GM12878 (cell line): ENCODE data around the gene IL3. TPM values are rescaled to one million over a fixed set of nuclear protein-coding genes. Genes with fewer than 3 reads are reported as not detected.
A peak's percentile ranks its signal among the peaks of the same experiment; 100 is the strongest.

Source experiments
- ATAC-seq: fragments of 200-7000 bp; cut with Tn5 transposase; 3 replicates; pipeline ENCODE4 v1.9.1; 2020; ENCODE audit warnings: mild to moderate bottlenecking, moderate library complexity
- BruUV-seq: library from RNA; stranded (reverse); fragments of 400-500 nt; replicated peaks from 2 replicates; lab custom pipeline; 2021; lab: Mats Ljungman, UMichigan
- CTCF ChIA-PET: fragments of 300-600 bp; sonication (Branson Sonifier 250); formaldehyde crosslinking; extraction: SDS; loops from one replicate; lab custom pipeline; 2021; ENCODE audit warnings: inconsistent platforms; lab: Yijun Ruan, JAX
- POLR2A ChIA-PET: fragments of 350-600 bp; formaldehyde crosslinking; extraction: SDS; loops from one replicate; lab custom pipeline; 2021; ENCODE audit warnings: inconsistent platforms; lab: Charles Lee
- RAD21 ChIA-PET: fragments of 300-600 bp; sonication (Branson Sonifier 250); formaldehyde crosslinking; loops from one replicate; lab custom pipeline; 2023; ENCODE audit warnings: antibody characterized with exemption; ENCODE audit not compliant: unreplicated experiment; lab: Charles Lee
- SMC1A ChIA-PET: fragments of 300-600 bp; sonication (Branson Sonifier 250); formaldehyde crosslinking; loops from one replicate; lab custom pipeline; 2023; ENCODE audit not compliant: unreplicated experiment, uncharacterized antibody; lab: Charles Lee
- DNase-seq: peaks from one replicate; pipeline ENCODE4 v3.0.0-alpha.2; 2011; ENCODE audit warnings: low read depth, low spot score
- FAIRE-seq: peaks from 3 replicates; lab custom pipeline; 2011; peaks lifted over from hg19 to GRCh38; lab: Jason Lieb, UNC
- H2AFZ ChIP-seq: 2 replicates; pipeline ENCODE4 v1.6.0; 2011; ENCODE audit warnings: low read depth, low read length, control low read depth; ENCODE audit not compliant: control insufficient read depth
- H3K27ac ChIP-seq: 2 replicates; pipeline ENCODE4 v1.5.1; 2011; ENCODE audit warnings: control low read depth; ENCODE audit not compliant: control insufficient read depth, insufficient read depth
- H3K27me3 ChIP-seq, 2 experiments: replicated peaks in 1 of 2; 2 replicates each; pipeline versions ENCODE4 v1.6.0 to v1.6.1; 2011; ENCODE audit warnings: low read length in 1 of 2; ENCODE audit not compliant: control insufficient read depth in 2 of 2, insufficient read depth in 2 of 2
- H3K36me3 ChIP-seq, 2 experiments: 2 replicates each; pipeline ENCODE4 v1.5.1; 2011; ENCODE audit warnings: low read length in 1 of 2; ENCODE audit not compliant: control insufficient read depth in 2 of 2, insufficient read depth in 2 of 2
- H3K4me1 ChIP-seq: 2 replicates; pipeline ENCODE4 v1.6.1; 2011; ENCODE audit warnings: mild to moderate bottlenecking, low read length, moderate library complexity, mixed read lengths; ENCODE audit not compliant: control insufficient read depth, insufficient read depth
- H3K4me2 ChIP-seq: 2 replicates; pipeline ENCODE4 v1.6.0; 2011; ENCODE audit warnings: control low read depth; ENCODE audit not compliant: control insufficient read depth, insufficient read depth
- H3K4me3 ChIP-seq: fragments of 200-600 bp; sonication (generic); 2 replicates; pipeline ENCODE4 v1.5.1; 2016
- H3K79me2 ChIP-seq: 2 replicates; pipeline ENCODE4 v1.6.0; 2011; ENCODE audit warnings: low read length; ENCODE audit not compliant: control insufficient read depth, insufficient read depth
- H3K9ac ChIP-seq: 2 replicates; pipeline ENCODE4 v1.8.0; 2011; ENCODE audit warnings: low read length, control low read depth, mixed read lengths; ENCODE audit not compliant: control insufficient read depth, insufficient read depth
- H3K9me3 ChIP-seq: replicated peaks from 3 replicates; pipeline ENCODE4 v1.5.1; 2011; ENCODE audit warnings: mild to moderate bottlenecking, low read length; ENCODE audit not compliant: control insufficient read depth, insufficient read depth
- H4K20me1 ChIP-seq: 2 replicates; pipeline ENCODE4 v1.6.0; 2011; ENCODE audit not compliant: control insufficient read depth, insufficient read depth
- BHLHE40 ChIP-seq, 2 experiments: fragments of 450-650 bp in 1 of 2; IDR thresholded peaks; 2 replicates each; pipeline ENCODE4 v1.6.1; 2011 to 2017; ENCODE audit warnings: low read depth in 2 of 2, borderline replicate concordance in 1 of 2, improper control_type of control experiment in 1 of 2, low read length in 1 of 2, mild to moderate bottlenecking in 1 of 2
- CBX5 ChIP-seq: sonication (generic); IDR thresholded peaks from 2 replicates; pipeline ENCODE4 v1.6.1; 2016; ENCODE audit warnings: low read depth, moderate library complexity, mild to moderate bottlenecking, inconsistent platforms
- EED ChIP-seq: sonication (generic); IDR thresholded peaks from 2 replicates; pipeline ENCODE4 v1.6.1; 2016; ENCODE audit warnings: antibody characterized with exemption, low read depth
- EGR1 ChIP-seq, 2 experiments: IDR thresholded peaks; 1 replicate in 1 of 2; 2 replicates in 1 of 2; pipeline ENCODE4 v1.6.1; 2011 to 2012; ENCODE audit warnings: low read depth in 2 of 2, low read length in 2 of 2, borderline replicate concordance in 1 of 2, mild to moderate bottlenecking in 1 of 2, moderate library complexity in 1 of 2
- GABPA ChIP-seq: IDR thresholded peaks from 2 replicates; pipeline ENCODE4 v1.6.1; 2014; ENCODE audit warnings: antibody characterized with exemption, low read depth, mild to moderate bottlenecking, inconsistent platforms
- HDGF ChIP-seq: fragments of 450-650 bp; IDR thresholded peaks from 2 replicates; pipeline ENCODE4 v1.6.1; 2016; ENCODE audit warnings: antibody characterized with exemption
- LARP7 ChIP-seq: fragments of 450-650 bp; IDR thresholded peaks from 2 replicates; pipeline ENCODE4 v1.6.1; 2017; ENCODE audit warnings: mild to moderate bottlenecking
- MXI1 ChIP-seq: fragments of 150-350 bp; IDR thresholded peaks from 2 replicates; pipeline ENCODE4 v1.6.1; 2011; ENCODE audit warnings: low read depth, mild to moderate bottlenecking, inconsistent platforms, low read length, improper control_type of control experiment
- RELA ChIP-seq: fragments of 450-650 bp; IDR thresholded peaks from 2 replicates; pipeline ENCODE4 v1.8.0; 2014; ENCODE audit warnings: borderline replicate concordance; ENCODE audit not compliant: partially characterized antibody
- SMC3 ChIP-seq: IDR thresholded peaks from 2 replicates; pipeline ENCODE4 v1.6.1; 2011; ENCODE audit warnings: low read length, improper control_type of control experiment, borderline replicate concordance
- SREBF2 ChIP-seq: IDR thresholded peaks from 2 replicates; pipeline ENCODE4 v1.6.1; 2012; ENCODE audit warnings: mild to moderate bottlenecking, low read length
- ZNF217 ChIP-seq: fragments of 450-650 bp; IDR thresholded peaks from 2 replicates; pipeline ENCODE4 v1.6.1; 2017; ENCODE audit warnings: antibody characterized with exemption, mild to moderate bottlenecking
- ZNF24 ChIP-seq: fragments of 450-650 bp; IDR thresholded peaks from 2 replicates; pipeline ENCODE4 v1.6.1; 2017; ENCODE audit warnings: antibody characterized with exemption, mild to moderate bottlenecking
- ZNF622 ChIP-seq: fragments of 450-650 bp; IDR thresholded peaks from 2 replicates; pipeline ENCODE4 v1.6.1; 2017; ENCODE audit warnings: mild to moderate bottlenecking, inconsistent platforms
- WGBS: methylation state at CpG from one replicate; pipeline ENCODE4 v1.1.6; 2016; ENCODE audit warnings: low lambda C conversion rate; ENCODE audit not compliant: insufficient replicate concordance, insufficient coverage; ENCODE audit errors: missing lambda C conversion rate; 5-methylcytosine and 5-hydroxymethylcytosine counted together
- in situ Hi-C: fragments of 300-500 bp; cut with MboI; formaldehyde crosslinking; loops from 9 replicates; pipeline ENCODE4 v1.14.3; 2018; ENCODE audit warnings: mixed read lengths
- intact Hi-C: fragments of 100-400 bp; cut with micrococcal nuclease; formaldehyde crosslinking; loops from one replicate; pipeline ENCODE4 v1.14.2; 2022; ENCODE audit not compliant: unreplicated experiment
- polyA plus RNA-seq, 11 experiments: library from polyadenylated mRNA; depleted of rRNA in 4 of 11; unstranded in 6 of 11; stranded (reverse) in 5 of 11; fragments of >200 nt; fragmentation: Nextera tagmentation in 4 of 11; fragmentation: Illumina TruSeq in 1 of 11; extraction: Ambion mirVana in 4 of 11; extraction: Trizol in 1 of 11; gene quantifications; 1 replicate in 1 of 11; 2 replicates in 10 of 11; pipeline versions ENCODE4 v1.2.1 to v1.2.3, GENCODE V29; 2011 to 2016; ENCODE audit warnings: inconsistent platforms in 2 of 11, missing spikeins in 2 of 11, low read depth in 1 of 11
- total RNA-seq, 4 experiments: library from RNA; depleted of rRNA in 3 of 4; stranded (reverse); fragments of >200 nt in 3 of 4; fragmentation: Illumina TruSeq in 1 of 4; extraction: Trizol in 1 of 4; gene quantifications; 2 replicates each; pipeline versions ENCODE4 v1.2.1 to v1.2.3, GENCODE V29; 2013 to 2021
- TF ChIP-seq, protein P1 (sequence below): IDR thresholded peaks from 2 replicates; pipeline ENCODE4 v1.6.1; 2012; ENCODE audit warnings: low read depth, low read length, improper control_type of control experiment
- TF ChIP-seq, protein P2 (sequence below): IDR thresholded peaks from 2 replicates; pipeline ENCODE4 v1.6.1; 2011; ENCODE audit warnings: borderline replicate concordance, low read depth, mild to moderate bottlenecking, moderate library complexity, low read length; ENCODE audit not compliant: insufficient read depth, poor library complexity, severe bottlenecking
- TF ChIP-seq, protein P3 (sequence below): IDR thresholded peaks from 2 replicates; pipeline ENCODE4 v1.6.1; 2011; ENCODE audit warnings: low read depth, low read length, improper control_type of control experiment, borderline replicate concordance
- TF ChIP-seq, protein P4 (sequence below): fragments of 450-650 bp; formaldehyde crosslinking; IDR thresholded peaks from 2 replicates; pipeline ENCODE4 v1.5.0; 2022; ENCODE audit warnings: mild to moderate bottlenecking, missing genetic modification characterization

IL3 gene
- total and polyA plus RNA-seq, 10 of the 15 experiments (the other 5 are each of a cell fraction or from before 2014, with no cell fraction given), result not detected

DNA sequence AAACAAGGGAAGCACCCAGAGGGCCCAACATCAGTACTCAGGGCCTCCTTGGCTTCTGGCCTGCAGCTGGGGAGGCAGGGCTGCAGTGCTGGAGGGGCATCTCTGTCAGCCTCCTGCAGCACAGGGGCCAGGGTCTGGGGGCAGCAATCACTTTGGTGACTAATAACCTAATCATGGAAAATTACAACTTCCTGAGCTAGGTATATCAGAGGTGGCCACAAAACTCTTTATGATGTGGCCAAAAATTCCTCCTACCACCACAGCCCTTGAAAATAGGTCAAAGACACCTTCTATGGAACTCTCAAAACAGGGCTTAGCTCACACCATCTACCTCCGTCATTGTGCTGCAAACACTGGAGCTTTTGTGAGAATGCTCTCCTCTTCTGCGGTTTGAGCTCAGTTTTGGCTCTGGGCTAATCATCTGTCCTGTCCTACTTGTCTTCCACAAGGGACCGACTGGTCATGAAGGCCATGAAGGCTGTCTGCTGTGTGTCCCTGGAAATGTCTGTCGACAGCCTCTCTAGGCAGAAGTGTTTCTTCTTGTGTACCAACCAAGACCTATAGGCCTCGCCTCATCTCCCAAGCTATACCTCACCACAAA lies 41.7 kb downstream of the IL3 start (continued):
- no peak for TF ChIP-seq SMC3
- TF ChIP-seq, protein P1, sequence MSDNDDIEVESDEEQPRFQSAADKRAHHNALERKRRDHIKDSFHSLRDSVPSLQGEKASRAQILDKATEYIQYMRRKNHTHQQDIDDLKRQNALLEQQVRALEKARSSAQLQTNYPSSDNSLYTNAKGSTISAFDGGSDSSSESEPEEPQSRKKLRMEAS, result no peak
- no peak for TF ChIP-seq SREBF2
- TF ChIP-seq BHLHE40 (IDR thresholded peaks at IDR 0.05; ENCODE audit: borderline replicate concordance in 1 of 2, low read depth in 2 of 2, low read length in 1 of 2), result no peak
- TF ChIP-seq, protein P2, sequence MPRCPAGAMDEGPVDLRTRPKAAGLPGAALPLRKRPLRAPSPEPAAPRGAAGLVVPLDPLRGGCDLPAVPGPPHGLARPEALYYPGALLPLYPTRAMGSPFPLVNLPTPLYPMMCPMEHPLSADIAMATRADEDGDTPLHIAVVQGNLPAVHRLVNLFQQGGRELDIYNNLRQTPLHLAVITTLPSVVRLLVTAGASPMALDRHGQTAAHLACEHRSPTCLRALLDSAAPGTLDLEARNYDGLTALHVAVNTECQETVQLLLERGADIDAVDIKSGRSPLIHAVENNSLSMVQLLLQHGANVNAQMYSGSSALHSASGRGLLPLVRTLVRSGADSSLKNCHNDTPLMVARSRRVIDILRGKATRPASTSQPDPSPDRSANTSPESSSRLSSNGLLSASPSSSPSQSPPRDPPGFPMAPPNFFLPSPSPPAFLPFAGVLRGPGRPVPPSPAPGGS, result peak; percentile 27
- TF ChIP-seq, protein P3, sequence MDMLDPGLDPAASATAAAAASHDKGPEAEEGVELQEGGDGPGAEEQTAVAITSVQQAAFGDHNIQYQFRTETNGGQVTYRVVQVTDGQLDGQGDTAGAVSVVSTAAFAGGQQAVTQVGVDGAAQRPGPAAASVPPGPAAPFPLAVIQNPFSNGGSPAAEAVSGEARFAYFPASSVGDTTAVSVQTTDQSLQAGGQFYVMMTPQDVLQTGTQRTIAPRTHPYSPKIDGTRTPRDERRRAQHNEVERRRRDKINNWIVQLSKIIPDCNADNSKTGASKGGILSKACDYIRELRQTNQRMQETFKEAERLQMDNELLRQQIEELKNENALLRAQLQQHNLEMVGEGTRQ, result no peak
- no peak for TF ChIP-seq LARP7
- no peak for TF ChIP-seq GABPA

DNA sequence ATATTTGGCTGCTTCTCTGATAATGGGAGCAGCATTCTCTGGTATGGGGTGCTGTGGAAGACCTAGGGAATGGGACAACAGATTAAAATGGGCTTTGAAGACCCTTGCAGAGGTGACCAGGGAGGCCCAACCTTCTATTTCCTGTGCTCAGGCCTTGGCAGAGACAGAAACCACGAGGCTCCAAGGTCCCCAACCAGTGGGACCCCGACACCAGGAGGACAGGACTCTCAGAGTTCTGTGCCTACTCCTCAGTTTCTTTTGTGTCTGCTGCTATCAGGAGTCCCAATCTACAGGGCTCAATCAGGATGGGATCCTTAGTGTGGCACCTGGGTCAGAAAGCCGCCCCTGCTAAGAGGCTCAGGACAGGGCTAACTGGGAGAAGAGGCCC lies 42.5 kb downstream of the IL3 start:
- Histone ChIP-seq H3K36me3 (no peaks in the 10 kb centered on the region), H3K79me2 (no peaks in the 10 kb centered on the region), H3K27me3 (no peaks in the 10 kb centered on the region), H3K27ac (peak overlapping the region; percentile 98), H2AFZ (no peak overlapping the region; the same call in 1 of the 2 replicates), H3K4me1 (peaks cover 72% of the 10 kb centered on the region), H3K4me3 (no peak overlapping the region), H4K20me1 (no peaks in the 10 kb centered on the region), H3K9ac (peak overlapping the region; percentile 70), H3K9me3 (no peaks in the 10 kb centered on the region), H3K4me2 (peak overlapping the region; percentile 95)
- POLR2A ChIA-PET, result interaction anchor here (0.6 kb wide), 1 partner anchor 813 kb away, joined by 3 read pairs; no protein-coding TSS in a partner anchor
- RAD21 ChIA-PET, result interaction anchor here (1.0 kb wide), 1 partner anchor 74 kb away, joined by 3 read pairs; no protein-coding TSS in a partner anchor
- in situ Hi-C loops, result no loop called here
- intact Hi-C loops, result loop anchor here (1.0 to 2.0 kb wide), 3 partner anchors 38 to 388 kb away; partner anchors contain the start of gene IRF1
- CTCF ChIA-PET, result interaction anchor here (1.1 to 1.9 kb wide), 5 partner anchors 10 to 87 kb away, joined by 3 to 7 read pairs (median 3); no protein-coding TSS in a partner anchor
- peak; percentile 0 for ATAC-seq
- WGBS, result 21% methylated on average over 3 of the region's 3 CpGs
- SMC1A ChIA-PET, result interaction anchor here (1.0 to 2.0 kb wide), 5 partner anchors 8 to 87 kb away, joined by 3 to 7 read pairs (median 5); no protein-coding TSS in a partner anchor
- BruUV-seq, result no TSS peak
- FAIRE-seq, result no peak
- DNase-seq, result no peak
- TF ChIP-seq MXI1 (no peak), ZNF217 (no peak), ZNF622 (no peak), ZNF24 (no peak), HDGF (no peak), CBX5 (no peak), RELA (no peak), EGR1 (IDR thresholded peaks at IDR 0.05; ENCODE audit: borderline replicate concordance in 1 of 2, low read depth in 2 of 2, low read length in 2 of 2) (no peak), EED (no peak)
- TF ChIP-seq, protein P4, sequence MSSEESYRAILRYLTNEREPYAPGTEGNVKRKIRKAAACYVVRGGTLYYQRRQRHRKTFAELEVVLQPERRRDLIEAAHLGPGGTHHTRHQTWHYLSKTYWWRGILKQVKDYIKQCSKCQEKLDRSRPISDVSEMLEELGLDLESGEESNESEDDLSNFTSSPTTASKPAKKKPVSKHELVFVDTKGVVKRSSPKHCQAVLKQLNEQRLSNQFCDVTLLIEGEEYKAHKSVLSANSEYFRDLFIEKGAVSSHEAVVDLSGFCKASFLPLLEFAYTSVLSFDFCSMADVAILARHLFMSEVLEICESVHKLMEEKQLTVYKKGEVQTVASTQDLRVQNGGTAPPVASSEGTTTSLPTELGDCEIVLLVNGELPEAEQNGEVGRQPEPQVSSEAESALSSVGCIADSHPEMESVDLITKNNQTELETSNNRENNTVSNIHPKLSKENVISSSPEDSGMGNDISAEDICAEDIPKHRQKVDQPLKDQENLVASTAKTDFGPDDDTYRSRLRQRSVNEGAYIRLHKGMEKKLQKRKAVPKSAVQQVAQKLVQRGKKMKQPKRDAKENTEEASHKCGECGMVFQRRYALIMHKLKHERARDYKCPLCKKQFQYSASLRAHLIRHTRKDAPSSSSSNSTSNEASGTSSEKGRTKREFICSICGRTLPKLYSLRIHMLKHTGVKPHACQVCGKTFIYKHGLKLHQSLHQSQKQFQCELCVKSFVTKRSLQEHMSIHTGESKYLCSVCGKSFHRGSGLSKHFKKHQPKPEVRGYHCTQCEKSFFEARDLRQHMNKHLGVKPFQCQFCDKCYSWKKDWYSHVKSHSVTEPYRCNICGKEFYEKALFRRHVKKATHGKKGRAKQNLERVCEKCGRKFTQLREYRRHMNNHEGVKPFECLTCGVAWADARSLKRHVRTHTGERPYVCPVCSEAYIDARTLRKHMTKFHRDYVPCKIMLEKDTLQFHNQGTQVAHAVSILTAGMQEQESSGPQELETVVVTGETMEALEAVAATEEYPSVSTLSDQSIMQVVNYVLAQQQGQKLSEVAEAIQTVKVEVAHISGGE (CRISPR knock-in tag), result no peak
